ENCODE measurements around the gene OOSP3.

- TF ChIP-seq POLR2A (IDR thresholded peaks at IDR 0.05; ENCODE audit: low read depth, low read length): no peak
- no peak for TF ChIP-seq CTCF (IDR thresholded peaks at IDR 0.05; ENCODE audit: extremely low read depth in 1 of 2, insufficient read depth in 1 of 2, low read depth in 1 of 2, low read length in 2 of 2)
These were observed 20.8 kb upstream of the OOSP3 start for GRCh38 chr11:59857439-59858434.

Measured in endothelial cell of umbilical vein (primary cell).